Measurements from ENCODE around the gene GRM7.

- TF ChIP-seq EZH2 (optimal IDR thresholded peaks at IDR 0.05; ENCODE audit: low read depth, low read length) (no peak), CTCF (IDR thresholded peaks at IDR 0.05; ENCODE audit: low read length) (no peak), EZH2phosphoT487 (IDR thresholded peaks at IDR 0.05; ENCODE audit: low read length) (no peak)
Measured at GRCh38 chr3:7082244-7082643, 221.3 kb downstream of the GRM7 start.
